H1 (cell line): ENCODE results near the gene INTS1. TPM values are rescaled to one million over a fixed set of nuclear protein-coding genes. Genes with fewer than 3 reads are reported as not detected.

Experiments used
- CTCF ChIA-PET: fragments of 300-600 bp; sonication (Branson Sonifier 250); formaldehyde crosslinking; loops from one replicate; lab custom pipeline; 2021; ENCODE audit not compliant: partially characterized antibody; lab: Charles Lee
- POLR2A ChIA-PET: fragments of 300-600 bp; sonication (Branson Sonifier 250); formaldehyde crosslinking; loops from one replicate; lab custom pipeline; 2021; ENCODE audit warnings: inconsistent platforms; ENCODE audit not compliant: partially characterized antibody; lab: Charles Lee
- DNase-seq, 2 experiments: peaks; one replicate each; pipeline versions ENCODE4 v3.0.0 to v3.0.0-alpha.2; 2010 to 2022; ENCODE audit warnings: low spot score in 2 of 2, low read depth in 1 of 2, mixed read lengths in 1 of 2
- FAIRE-seq: peaks from 2 replicates; lab custom pipeline; 2011; peaks lifted over from hg19 to GRCh38; lab: Jason Lieb, UNC
- H2AFZ ChIP-seq: 2 replicates; pipeline ENCODE4 v1.8.1; 2012; ENCODE audit warnings: low read length, inconsistent platforms
- H2AK5ac ChIP-seq: 2 replicates; pipeline ENCODE4 v1.6.1; 2013; ENCODE audit warnings: low read depth, low read length
- H2BK120ac ChIP-seq: replicated peaks from 2 replicates; pipeline ENCODE3; 2013; ENCODE audit warnings: low read depth, low read length, inconsistent platforms
- H2BK12ac ChIP-seq: 2 replicates; pipeline ENCODE4 v1.6.1; 2013; ENCODE audit warnings: low read depth, low read length
- H2BK15ac ChIP-seq: 2 replicates; pipeline ENCODE4 v1.6.1; 2013; ENCODE audit warnings: low read length
- H2BK20ac ChIP-seq: 2 replicates; pipeline ENCODE4 v1.6.1; 2013; ENCODE audit warnings: low read length
- H2BK5ac ChIP-seq: 2 replicates; pipeline ENCODE4 v1.6.1; 2013; ENCODE audit warnings: low read depth, low read length
- H3K14ac ChIP-seq: 2 replicates; pipeline ENCODE4 v1.6.1; 2013; ENCODE audit warnings: inconsistent platforms; ENCODE audit not compliant: insufficient read length
- H3K18ac ChIP-seq: 2 replicates; pipeline ENCODE4 v1.6.1; 2013; ENCODE audit warnings: low read length; ENCODE audit errors: extremely low read depth
- H3K23ac ChIP-seq: 2 replicates; pipeline ENCODE4 v1.6.1; 2013; ENCODE audit warnings: inconsistent platforms; ENCODE audit not compliant: insufficient read length
- H3K23me2 ChIP-seq: 2 replicates; pipeline ENCODE4 v1.6.1; 2013; ENCODE audit warnings: low read depth, low read length
- H3K27ac ChIP-seq: 2 replicates; pipeline ENCODE4 v1.6.1; 2011; ENCODE audit warnings: low read depth, low read length, inconsistent platforms
- H3K27me3 ChIP-seq, 4 experiments: replicated peaks in 1 of 4; 1 replicate in 1 of 4; 2 replicates in 3 of 4; pipeline versions ENCODE4 v1.6.1 to v1.8.1; 2011 to 2013; ENCODE audit warnings: low read length in 3 of 4, mild to moderate bottlenecking in 3 of 4, inconsistent platforms in 2 of 4, mixed read lengths in 2 of 4, moderate library complexity in 1 of 4; ENCODE audit not compliant: control insufficient read depth in 3 of 4, insufficient read depth in 3 of 4; ENCODE audit errors: extremely low read depth in 1 of 4
- H3K36me3 ChIP-seq, 4 experiments: 2 replicates each; pipeline versions ENCODE4 v1.6.1 to v1.8.1; 2011 to 2013; ENCODE audit warnings: mild to moderate bottlenecking in 4 of 4, low read length in 3 of 4, moderate library complexity in 2 of 4, control low read depth in 1 of 4, inconsistent platforms in 1 of 4; ENCODE audit not compliant: insufficient read depth in 4 of 4, control insufficient read depth in 2 of 4
- H3K4ac ChIP-seq: replicated peaks from 2 replicates; pipeline ENCODE3; 2013; ENCODE audit warnings: low read length, low read depth, mixed read lengths, inconsistent platforms; ENCODE audit not compliant: insufficient read length
- H3K4me1 ChIP-seq, 4 experiments: replicated peaks in 1 of 4; 1 replicate in 1 of 4; 2 replicates in 3 of 4; pipeline versions ENCODE4 v1.6.1 to v1.8.1; 2011 to 2013; ENCODE audit warnings: low read length in 3 of 4, inconsistent platforms in 2 of 4, mixed read lengths in 1 of 4; ENCODE audit not compliant: insufficient read depth in 4 of 4, control insufficient read depth in 3 of 4
- H3K4me2 ChIP-seq, 2 experiments: 2 replicates each; pipeline versions ENCODE4 v1.6.1 to v1.8.1; 2011 to 2013; ENCODE audit warnings: low read depth in 2 of 2, low read length in 2 of 2, control low read depth in 1 of 2, inconsistent platforms in 1 of 2, mild to moderate bottlenecking in 1 of 2; ENCODE audit not compliant: insufficient read depth in 1 of 2
- H3K4me3 ChIP-seq, 4 experiments: fragments of 200-600, 300-600 bp in 1 of 4; sonication (generic), shearing (Covaris generic), sonication (Bioruptor Twin) in 1 of 4; 2 replicates each; pipeline versions ENCODE4 v1.5.1 to v1.8.1; 2011 to 2016; ENCODE audit warnings: low read length in 4 of 4, low read depth in 3 of 4, control low read depth in 2 of 4, inconsistent platforms in 2 of 4, mild to moderate bottlenecking in 2 of 4, mixed read lengths in 1 of 4, moderate library complexity in 1 of 4; ENCODE audit not compliant: insufficient read depth in 2 of 4; ENCODE audit errors: extremely low read depth in 1 of 4
- H3K56ac ChIP-seq: replicated peaks from 2 replicates; pipeline ENCODE3; 2013; ENCODE audit warnings: low read depth, mild to moderate bottlenecking, mixed read lengths, low read length, inconsistent platforms; ENCODE audit not compliant: insufficient read length
- H3K79me1 ChIP-seq: 2 replicates; pipeline ENCODE4 v1.6.1; 2013; ENCODE audit warnings: low read depth, low read length, control low read depth
- H3K79me2 ChIP-seq, 2 experiments: 2 replicates each; pipeline versions ENCODE4 v1.6.1 to v1.8.1; 2012 to 2013; ENCODE audit warnings: low read length in 2 of 2, mild to moderate bottlenecking in 2 of 2, inconsistent platforms in 1 of 2; ENCODE audit not compliant: insufficient read depth in 2 of 2, control insufficient read depth in 1 of 2
- H3K9ac ChIP-seq, 4 experiments: replicated peaks in 1 of 4; 1 replicate in 1 of 4; 2 replicates in 3 of 4; pipeline versions ENCODE4 v1.6.1 to v1.8.1; 2011 to 2013; ENCODE audit warnings: low read depth in 3 of 4, low read length in 3 of 4, control low read depth in 2 of 4, mild to moderate bottlenecking in 2 of 4, moderate library complexity in 2 of 4, inconsistent platforms in 1 of 4; ENCODE audit errors: extremely low read depth in 1 of 4
- H3K9me3 ChIP-seq, 2 experiments: 2 replicates each; pipeline versions ENCODE4 v1.6.1 to v1.8.1; 2012 to 2013; ENCODE audit warnings: mild to moderate bottlenecking in 2 of 2, moderate library complexity in 2 of 2, control low read depth in 1 of 2, inconsistent platforms in 1 of 2, low read depth in 1 of 2, low read length in 1 of 2, mixed read lengths in 1 of 2; ENCODE audit not compliant: insufficient read depth in 2 of 2
- H4K20me1 ChIP-seq, 2 experiments: replicated peaks in 1 of 2; 2 replicates each; pipeline versions ENCODE3 to v1.8.1; 2011 to 2013; ENCODE audit warnings: inconsistent platforms in 2 of 2, low read length in 2 of 2, mild to moderate bottlenecking in 1 of 2; ENCODE audit not compliant: insufficient read depth in 2 of 2, control insufficient read depth in 1 of 2
- H4K5ac ChIP-seq: 2 replicates; pipeline ENCODE4 v1.6.1; 2013; ENCODE audit warnings: low read length, low read depth, mixed read lengths, inconsistent platforms; ENCODE audit not compliant: insufficient read length
- H4K8ac ChIP-seq: 2 replicates; pipeline ENCODE4 v1.8.0; 2013; ENCODE audit warnings: mild to moderate bottlenecking, moderate library complexity, low read length, inconsistent platforms; ENCODE audit not compliant: insufficient read depth; ENCODE audit errors: extremely low read depth
- H4K91ac ChIP-seq: replicated peaks from 2 replicates; pipeline ENCODE3; 2013; ENCODE audit warnings: low read length, mixed read lengths, inconsistent platforms; ENCODE audit not compliant: insufficient read length
- MAX ChIP-seq: IDR thresholded peaks from 2 replicates; pipeline ENCODE4 v1.6.1; 2012; ENCODE audit warnings: inconsistent platforms
- RAD21 ChIP-seq, 2 experiments: IDR thresholded peaks in 1 of 2; conservative IDR thresholded peaks in 1 of 2; 2 replicates each; pipeline ENCODE4 v1.6.1; 2011; ENCODE audit warnings: low read depth in 2 of 2, low read length in 2 of 2, improper control_type of control experiment in 1 of 2, inconsistent platforms in 1 of 2, mild to moderate bottlenecking in 1 of 2, moderate library complexity in 1 of 2
- YY1 ChIP-seq: IDR thresholded peaks from 2 replicates; pipeline ENCODE4 v1.6.1; 2011; ENCODE audit warnings: low read depth, mild to moderate bottlenecking, low read length
- WGBS, 2 experiments: shearing (Covaris generic) in 1 of 2; methylation state at CpG; one replicate each; pipeline versions ENCODE4 v1.1.6 to v1.1.7; 2013 to 2015; ENCODE audit warnings: low lambda C conversion rate in 2 of 2, mixed read lengths in 2 of 2, inconsistent platforms in 1 of 2, low coverage in 1 of 2, missing lambda C conversion rate in 1 of 2; ENCODE audit not compliant: insufficient replicate concordance in 2 of 2, insufficient coverage in 1 of 2, insufficient read length in 1 of 2; ENCODE audit errors: extremely low coverage in 1 of 2, missing lambda C conversion rate in 1 of 2; 5-methylcytosine and 5-hydroxymethylcytosine counted together
- polyA plus RNA-seq, 7 experiments: library from polyadenylated mRNA; depleted of rRNA in 3 of 7; stranded (reverse) in 5 of 7; unstranded in 2 of 7; fragments of >200 nt in 5 of 7; fragments of 200-250 nt in 2 of 7; gene quantifications; 1 replicate in 5 of 7; 2 replicates in 1 of 7; 4 replicates in 1 of 7; pipeline versions ENCODE4 v1.2.1 to v1.2.3, GENCODE V29; 2011 to 2013; ENCODE audit warnings: missing spikeins in 2 of 7, mixed read lengths in 2 of 7
- total RNA-seq: library from RNA; stranded (reverse); fragmentation: NEBNext Ultra II Directional; extraction: Animal tissue kit (Norgen Biotek cat#: 25700); gene quantifications from 2 replicates; pipeline ENCODE4 v1.2.1, GENCODE V29; 2021
- TF ChIP-seq, protein P1 (sequence below), 3 experiments: IDR thresholded peaks; 1 replicate in 2 of 3; 2 replicates in 1 of 3; pipeline versions ENCODE4 v1.5.1 to v1.6.1; 2011; ENCODE audit warnings: low read length in 3 of 3, mild to moderate bottlenecking in 3 of 3, inconsistent platforms in 2 of 3, low read depth in 1 of 3, moderate library complexity in 1 of 3; ENCODE audit not compliant: insufficient read depth in 1 of 3; ENCODE audit errors: control extremely low read depth in 1 of 3

INTS1 gene
- total and polyA plus RNA-seq, 2 of the 8 experiments (the other 6 are each of a cell fraction or from before 2014, with no cell fraction given) = 76.9 to 104 TPM

GRCh38 chr7:1523208-1523607 is 19.0 kb upstream of the INTS1 start:
- peak in 1 of 2 experiments; percentile 64 for DNase-seq
- H3K27me3 ChIP-seq = no peaks in the 10 kb centered on the region
- no peak for FAIRE-seq

More at GRCh38 chr7:1523208-1523607, 19.0 kb upstream of the INTS1 start:
- Histone ChIP-seq H3K9me3 (no peaks in the 10 kb centered on the region), H3K4me1 (peaks cover 0 to 11% (median 3%) of the 10 kb centered on the region in 4 experiments; a peak in 4 of 7 replicates), H3K4me3 (no peak overlapping the region), H3K36me3 (no peaks in the 10 kb centered on the region), H3K79me2 (no peaks in the 10 kb centered on the region), H2BK20ac (no peak overlapping the region; the same call in 1 of the 2 replicates), H4K20me1 (no peaks in the 10 kb centered on the region), H3K23ac (no peak overlapping the region), H3K23me2 (no peaks in the 10 kb centered on the region; the same call in 1 of the 2 replicates), H4K91ac (peak overlapping the region; percentile 60), H2BK12ac (peak overlapping the region; percentile 17; the same call in 1 of the 2 replicates), H4K5ac (no peak overlapping the region), H2BK120ac (no peak overlapping the region), H3K79me1 (no peaks in the 10 kb centered on the region), H2BK5ac (peak overlapping the region; percentile 77; the same call in 1 of the 2 replicates), H3K14ac (no peak overlapping the region), H3K56ac (no peak overlapping the region), H2AK5ac (no peak overlapping the region), H3K9ac (peak overlapping the region in 1 of 4 experiments; percentile 32; a peak in 1 of 7 replicates), H3K18ac (no peak overlapping the region; the same call in none of the 2 replicates), H3K27ac (no peak overlapping the region), H3K4ac (no peak overlapping the region), H3K4me2 (peak overlapping the region; percentile 5 to 8; a peak in 2 of 4 replicates), H2BK15ac (no peak overlapping the region; the same call in 1 of the 2 replicates), H2AFZ (peak overlapping the region; percentile 62; the same call in 1 of the 2 replicates), H4K8ac (peak overlapping the region; percentile 80; the same call in 1 of the 2 replicates)
- 44% methylated on average over 13 of the region's 13 CpGs; no CpG with 5 or more reads in 1 of the 2 experiments for WGBS, 2 experiments
- CTCF ChIA-PET = no interaction called here
- POLR2A ChIA-PET = interaction anchor here (2.1 kb wide), 1 partner anchor 12 kb away, joined by 5 read pairs; no protein-coding TSS in a partner anchor
- TF ChIP-seq, protein P1, sequence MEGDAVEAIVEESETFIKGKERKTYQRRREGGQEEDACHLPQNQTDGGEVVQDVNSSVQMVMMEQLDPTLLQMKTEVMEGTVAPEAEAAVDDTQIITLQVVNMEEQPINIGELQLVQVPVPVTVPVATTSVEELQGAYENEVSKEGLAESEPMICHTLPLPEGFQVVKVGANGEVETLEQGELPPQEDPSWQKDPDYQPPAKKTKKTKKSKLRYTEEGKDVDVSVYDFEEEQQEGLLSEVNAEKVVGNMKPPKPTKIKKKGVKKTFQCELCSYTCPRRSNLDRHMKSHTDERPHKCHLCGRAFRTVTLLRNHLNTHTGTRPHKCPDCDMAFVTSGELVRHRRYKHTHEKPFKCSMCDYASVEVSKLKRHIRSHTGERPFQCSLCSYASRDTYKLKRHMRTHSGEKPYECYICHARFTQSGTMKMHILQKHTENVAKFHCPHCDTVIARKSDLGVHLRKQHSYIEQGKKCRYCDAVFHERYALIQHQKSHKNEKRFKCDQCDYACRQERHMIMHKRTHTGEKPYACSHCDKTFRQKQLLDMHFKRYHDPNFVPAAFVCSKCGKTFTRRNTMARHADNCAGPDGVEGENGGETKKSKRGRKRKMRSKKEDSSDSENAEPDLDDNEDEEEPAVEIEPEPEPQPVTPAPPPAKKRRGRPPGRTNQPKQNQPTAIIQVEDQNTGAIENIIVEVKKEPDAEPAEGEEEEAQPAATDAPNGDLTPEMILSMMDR (IDR thresholded peaks at IDR 0.05; ENCODE audit: control extremely low read depth in 1 of 3, insufficient read depth in 1 of 3, low read depth in 1 of 3, low read length in 3 of 3) = peak in 1 of 3 experiments; percentile 3; a peak in 1 of 4 replicates
- TF ChIP-seq RAD21 (IDR thresholded peaks at IDR 0.05 in 1 of 2, conservative IDR thresholded peaks at IDR 0.05 in 1 of 2; ENCODE audit: low read depth in 2 of 2, low read length in 2 of 2) (0 out of 4 replicates have a peak, but pooled peaks of 1 of the 2 experiments have one; percentile 4), YY1 (no peak), MAX (peak; percentile 71; the same call in 1 of the 2 replicates)
